ENCODE measurements around the gene STT3B.

DNA sequence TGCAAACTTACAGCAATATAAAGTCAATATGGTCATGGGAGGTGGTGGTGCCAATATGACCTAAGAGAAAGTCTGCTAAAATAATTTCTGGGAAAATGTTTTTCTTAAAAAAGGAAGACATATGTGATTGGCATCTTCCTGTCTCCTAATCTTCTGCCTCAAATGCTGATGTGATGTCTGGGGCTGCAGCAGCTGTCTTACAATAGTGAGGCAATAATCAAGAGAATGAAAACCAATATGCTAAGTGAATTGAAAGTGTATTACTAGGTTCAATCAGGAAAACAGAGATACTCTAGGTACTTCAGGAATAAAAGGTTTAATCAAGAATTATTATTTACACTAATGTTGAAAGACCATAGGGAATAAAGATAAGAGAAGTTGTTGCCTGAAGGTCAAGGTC, 7.2 kb upstream of the STT3B start:
- TF ChIP-seq, protein P1, sequence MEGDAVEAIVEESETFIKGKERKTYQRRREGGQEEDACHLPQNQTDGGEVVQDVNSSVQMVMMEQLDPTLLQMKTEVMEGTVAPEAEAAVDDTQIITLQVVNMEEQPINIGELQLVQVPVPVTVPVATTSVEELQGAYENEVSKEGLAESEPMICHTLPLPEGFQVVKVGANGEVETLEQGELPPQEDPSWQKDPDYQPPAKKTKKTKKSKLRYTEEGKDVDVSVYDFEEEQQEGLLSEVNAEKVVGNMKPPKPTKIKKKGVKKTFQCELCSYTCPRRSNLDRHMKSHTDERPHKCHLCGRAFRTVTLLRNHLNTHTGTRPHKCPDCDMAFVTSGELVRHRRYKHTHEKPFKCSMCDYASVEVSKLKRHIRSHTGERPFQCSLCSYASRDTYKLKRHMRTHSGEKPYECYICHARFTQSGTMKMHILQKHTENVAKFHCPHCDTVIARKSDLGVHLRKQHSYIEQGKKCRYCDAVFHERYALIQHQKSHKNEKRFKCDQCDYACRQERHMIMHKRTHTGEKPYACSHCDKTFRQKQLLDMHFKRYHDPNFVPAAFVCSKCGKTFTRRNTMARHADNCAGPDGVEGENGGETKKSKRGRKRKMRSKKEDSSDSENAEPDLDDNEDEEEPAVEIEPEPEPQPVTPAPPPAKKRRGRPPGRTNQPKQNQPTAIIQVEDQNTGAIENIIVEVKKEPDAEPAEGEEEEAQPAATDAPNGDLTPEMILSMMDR (tag by site-specific recombination; IDR thresholded peaks at IDR 0.05) = no peak
- TF ChIP-seq, protein P2, sequence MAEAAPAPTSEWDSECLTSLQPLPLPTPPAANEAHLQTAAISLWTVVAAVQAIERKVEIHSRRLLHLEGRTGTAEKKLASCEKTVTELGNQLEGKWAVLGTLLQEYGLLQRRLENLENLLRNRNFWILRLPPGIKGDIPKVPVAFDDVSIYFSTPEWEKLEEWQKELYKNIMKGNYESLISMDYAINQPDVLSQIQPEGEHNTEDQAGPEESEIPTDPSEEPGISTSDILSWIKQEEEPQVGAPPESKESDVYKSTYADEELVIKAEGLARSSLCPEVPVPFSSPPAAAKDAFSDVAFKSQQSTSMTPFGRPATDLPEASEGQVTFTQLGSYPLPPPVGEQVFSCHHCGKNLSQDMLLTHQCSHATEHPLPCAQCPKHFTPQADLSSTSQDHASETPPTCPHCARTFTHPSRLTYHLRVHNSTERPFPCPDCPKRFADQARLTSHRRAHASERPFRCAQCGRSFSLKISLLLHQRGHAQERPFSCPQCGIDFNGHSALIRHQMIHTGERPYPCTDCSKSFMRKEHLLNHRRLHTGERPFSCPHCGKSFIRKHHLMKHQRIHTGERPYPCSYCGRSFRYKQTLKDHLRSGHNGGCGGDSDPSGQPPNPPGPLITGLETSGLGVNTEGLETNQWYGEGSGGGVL (tag by site-specific recombination; IDR thresholded peaks at IDR 0.05) = no peak
- TF ChIP-seq ZNF785 (tag by site-specific recombination; IDR thresholded peaks at IDR 0.05) = no peak
- no peak for TF ChIP-seq ZSCAN30 (tag by site-specific recombination; IDR thresholded peaks at IDR 0.05)
- TF ChIP-seq ZNF623 (tag by site-specific recombination; IDR thresholded peaks at IDR 0.05) = no peak
- TF ChIP-seq, protein P3, sequence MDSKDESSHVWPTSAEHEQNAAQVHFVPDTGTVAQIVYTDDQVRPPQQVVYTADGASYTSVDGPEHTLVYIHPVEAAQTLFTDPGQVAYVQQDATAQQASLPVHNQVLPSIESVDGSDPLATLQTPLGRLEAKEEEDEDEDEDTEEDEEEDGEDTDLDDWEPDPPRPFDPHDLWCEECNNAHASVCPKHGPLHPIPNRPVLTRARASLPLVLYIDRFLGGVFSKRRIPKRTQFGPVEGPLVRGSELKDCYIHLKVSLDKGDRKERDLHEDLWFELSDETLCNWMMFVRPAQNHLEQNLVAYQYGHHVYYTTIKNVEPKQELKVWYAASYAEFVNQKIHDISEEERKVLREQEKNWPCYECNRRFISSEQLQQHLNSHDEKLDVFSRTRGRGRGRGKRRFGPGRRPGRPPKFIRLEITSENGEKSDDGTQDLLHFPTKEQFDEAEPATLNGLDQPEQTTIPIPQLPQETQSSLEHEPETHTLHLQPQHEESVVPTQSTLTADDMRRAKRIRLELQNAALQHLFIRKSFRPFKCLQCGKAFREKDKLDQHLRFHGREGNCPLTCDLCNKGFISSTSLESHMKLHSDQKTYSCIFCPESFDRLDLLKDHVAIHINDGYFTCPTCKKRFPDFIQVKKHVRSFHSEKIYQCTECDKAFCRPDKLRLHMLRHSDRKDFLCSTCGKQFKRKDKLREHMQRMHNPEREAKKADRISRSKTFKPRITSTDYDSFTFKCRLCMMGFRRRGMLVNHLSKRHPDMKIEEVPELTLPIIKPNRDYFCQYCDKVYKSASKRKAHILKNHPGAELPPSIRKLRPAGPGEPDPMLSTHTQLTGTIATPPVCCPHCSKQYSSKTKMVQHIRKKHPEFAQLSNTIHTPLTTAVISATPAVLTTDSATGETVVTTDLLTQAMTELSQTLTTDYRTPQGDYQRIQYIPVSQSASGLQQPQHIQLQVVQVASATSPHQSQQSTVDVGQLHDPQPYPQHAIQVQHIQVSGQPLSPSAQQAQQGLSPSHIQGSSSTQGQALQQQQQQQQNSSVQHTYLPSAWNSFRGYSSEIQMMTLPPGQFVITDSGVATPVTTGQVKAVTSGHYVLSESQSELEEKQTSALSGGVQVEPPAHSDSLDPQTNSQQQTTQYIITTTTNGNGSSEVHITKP (tag by site-specific recombination; IDR thresholded peaks at IDR 0.05) = no peak

Data from HEK293 (cell line).